ENCODE results near the gene TRABD.

- TF ChIP-seq CTCF (optimal IDR thresholded peaks at IDR 0.05 in 1 of 3, IDR thresholded peaks at IDR 0.05 in 1 of 3, conservative IDR thresholded peaks at IDR 0.05 in 1 of 3; ENCODE audit: extremely low read depth in 1 of 3, insufficient read depth in 2 of 3, low read length in 3 of 3) (no peak), EZH2 (IDR thresholded peaks at IDR 0.05; ENCODE audit: low read length) (no peak)
These were observed 1.2 kb downstream of the TRABD start for GRCh38 chr22:50186761-50187523.

Measured in keratinocyte (primary cell).